Islet of Langerhans (tissue), 1 donor: ENCODE results near the gene LILRB2.
"Not testable (repeated sequence)": the region's sequence is repeated elsewhere in the genome, so short reads cannot be mapped to it uniquely, and the experiment has no call there.

Experiments
- FAIRE-seq: peaks from one replicate; lab custom pipeline; 2011; peaks lifted over from hg19 to GRCh38; lab: Jason Lieb, UNC

The LILRB2 gene

GRCh38 chr19:54281007-54281728 is at the start of gene LILRB2:
Gene LILRB2, minus strand, starts transcription at chr19:54281110. Its CDS starts 614 bp downstream, at chr19:54280496.
- FAIRE-seq = no peak

DNA sequence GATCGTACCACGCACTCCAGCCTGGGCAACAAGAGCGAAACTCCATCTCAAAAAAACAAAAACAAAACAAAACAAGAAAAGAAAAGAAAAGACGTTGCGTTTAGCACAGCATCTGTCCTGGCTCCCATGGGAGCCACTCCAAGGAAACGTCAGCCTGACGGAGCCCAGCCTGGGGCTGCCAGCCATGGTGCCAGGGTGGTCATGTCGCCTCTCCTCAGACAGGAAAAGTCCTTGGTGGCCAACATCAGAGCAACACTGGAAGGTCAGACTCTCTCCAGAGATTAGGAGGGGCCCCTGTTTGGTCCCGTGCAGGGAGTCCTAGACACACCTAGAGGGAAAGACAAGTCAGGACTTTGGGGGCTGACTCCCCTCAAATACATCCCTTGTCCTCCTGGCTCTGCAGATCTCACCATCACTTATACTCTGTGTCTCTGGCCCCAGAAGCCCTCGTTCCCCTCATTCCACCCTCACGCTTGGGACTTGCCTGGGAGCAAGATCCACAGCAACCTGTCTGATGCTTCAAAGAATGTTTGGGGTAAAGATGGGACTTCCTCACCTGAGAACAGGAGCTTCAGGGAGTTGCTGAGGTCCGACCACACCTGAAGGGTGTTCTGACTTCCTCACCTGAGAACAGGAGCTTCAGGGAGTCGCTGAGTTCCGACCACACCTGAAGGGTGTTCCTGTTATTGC is 48.7 kb upstream of the LILRB2 start:
- no peak for FAIRE-seq

- not testable (repeated sequence) for FAIRE-seq
These were observed 47.9 kb upstream of the LILRB2 start for GRCh38 chr19:54328781-54329180.

GRCh38 chr19:54325631-54326030 is 44.7 kb upstream of the LILRB2 start:
- no peak for FAIRE-seq

- no peak for FAIRE-seq
These were observed 44.3 kb upstream of the LILRB2 start for GRCh38 chr19:54325194-54325621.

DNA sequence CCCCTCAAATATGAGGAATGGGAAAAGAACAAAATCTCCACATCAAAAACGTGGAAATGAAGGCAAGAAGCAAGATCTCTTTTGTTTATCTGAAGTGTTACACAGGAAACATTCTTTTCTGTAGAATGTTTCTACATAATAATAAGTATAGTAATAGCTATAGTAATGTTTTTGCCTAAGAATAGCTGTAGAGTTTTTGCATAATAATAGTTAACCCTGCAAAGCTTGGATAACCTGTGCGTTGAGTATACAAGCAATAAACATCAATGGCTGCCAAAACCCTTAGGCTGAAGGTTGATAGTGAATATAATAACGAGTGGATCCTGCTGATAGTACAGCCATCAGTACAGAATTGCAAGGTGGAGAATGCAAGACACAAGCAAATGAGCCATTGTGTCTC is 43.2 kb upstream of the LILRB2 start:
- no peak for FAIRE-seq

- FAIRE-seq = not testable (repeated sequence)
These were observed 42.0 kb upstream of the LILRB2 start for GRCh38 chr19:54322934-54323333.

- FAIRE-seq = not testable (repeated sequence)
These were observed 41.4 kb upstream of the LILRB2 start for GRCh38 chr19:54322295-54322694.

DNA sequence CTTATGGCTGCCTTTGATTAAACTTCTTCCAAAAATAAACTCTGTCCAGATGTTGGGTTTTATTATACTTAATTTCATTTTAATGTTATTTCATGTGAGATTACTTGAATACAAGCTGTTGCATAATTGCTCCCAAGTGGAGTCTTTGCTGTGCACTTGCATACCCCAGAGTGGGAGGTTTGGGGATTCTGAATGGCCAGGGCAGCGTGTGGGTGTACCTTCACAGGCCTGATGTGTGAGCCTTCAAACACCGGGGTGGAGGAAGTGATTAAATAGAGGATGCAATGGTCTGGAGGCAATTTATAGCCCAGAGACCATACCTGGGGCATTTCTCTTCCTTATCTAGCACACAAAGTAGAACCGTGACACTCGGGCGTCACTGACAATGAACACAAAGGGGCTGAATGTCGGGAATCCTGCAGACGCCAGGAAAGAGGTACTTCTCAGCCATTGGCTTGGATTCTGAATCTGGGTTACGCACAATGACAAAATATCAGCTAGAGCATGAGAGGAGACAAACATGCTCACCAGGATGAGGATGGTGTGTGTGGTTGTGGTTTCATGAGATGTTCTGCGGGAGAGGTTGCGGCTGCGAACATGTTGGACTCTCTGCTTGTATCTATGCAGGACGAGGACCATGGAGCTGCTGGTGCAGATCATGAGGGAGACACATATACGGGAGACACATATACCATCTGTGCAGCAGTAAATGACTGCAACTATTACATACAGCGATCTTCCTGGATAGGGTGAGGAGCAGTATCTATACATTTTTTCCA is 39.2 kb upstream of the LILRB2 start:
- FAIRE-seq = no peak

DNA sequence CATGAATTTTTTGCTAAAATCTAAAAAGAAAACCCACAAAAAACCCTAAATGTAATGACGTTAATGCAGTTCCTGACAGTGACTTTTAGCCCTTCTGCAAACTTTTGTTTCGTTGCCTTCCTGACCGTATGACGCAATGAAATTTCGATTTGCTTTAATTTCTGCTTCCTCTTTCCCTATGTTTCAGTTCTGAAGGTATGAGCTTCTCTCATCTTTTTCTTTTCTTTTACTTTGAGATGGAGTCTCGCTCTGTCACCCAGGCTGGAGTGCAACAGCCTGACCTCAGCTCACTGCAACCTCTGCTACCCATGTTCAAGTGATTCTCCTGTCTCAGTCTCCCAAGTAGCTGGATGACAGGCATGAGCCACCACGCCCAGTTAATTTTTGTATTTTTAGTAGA is 38.1 kb upstream of the LILRB2 start:
- no peak for FAIRE-seq

DNA sequence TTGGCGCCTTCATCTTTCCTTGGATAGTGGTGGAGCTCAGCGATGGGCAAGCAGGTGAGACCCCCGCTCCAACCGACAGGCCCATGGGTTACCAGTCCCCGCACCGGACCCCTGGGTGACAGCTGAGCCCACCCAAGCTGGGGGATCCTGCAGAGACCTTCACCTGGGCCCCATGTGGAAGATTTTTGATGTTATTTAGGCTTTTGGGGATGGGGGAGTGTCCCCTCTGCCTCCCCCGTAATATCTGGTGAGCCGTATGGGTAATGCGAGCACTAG is 37.0 kb upstream of the LILRB2 start:
- FAIRE-seq = no peak

DNA sequence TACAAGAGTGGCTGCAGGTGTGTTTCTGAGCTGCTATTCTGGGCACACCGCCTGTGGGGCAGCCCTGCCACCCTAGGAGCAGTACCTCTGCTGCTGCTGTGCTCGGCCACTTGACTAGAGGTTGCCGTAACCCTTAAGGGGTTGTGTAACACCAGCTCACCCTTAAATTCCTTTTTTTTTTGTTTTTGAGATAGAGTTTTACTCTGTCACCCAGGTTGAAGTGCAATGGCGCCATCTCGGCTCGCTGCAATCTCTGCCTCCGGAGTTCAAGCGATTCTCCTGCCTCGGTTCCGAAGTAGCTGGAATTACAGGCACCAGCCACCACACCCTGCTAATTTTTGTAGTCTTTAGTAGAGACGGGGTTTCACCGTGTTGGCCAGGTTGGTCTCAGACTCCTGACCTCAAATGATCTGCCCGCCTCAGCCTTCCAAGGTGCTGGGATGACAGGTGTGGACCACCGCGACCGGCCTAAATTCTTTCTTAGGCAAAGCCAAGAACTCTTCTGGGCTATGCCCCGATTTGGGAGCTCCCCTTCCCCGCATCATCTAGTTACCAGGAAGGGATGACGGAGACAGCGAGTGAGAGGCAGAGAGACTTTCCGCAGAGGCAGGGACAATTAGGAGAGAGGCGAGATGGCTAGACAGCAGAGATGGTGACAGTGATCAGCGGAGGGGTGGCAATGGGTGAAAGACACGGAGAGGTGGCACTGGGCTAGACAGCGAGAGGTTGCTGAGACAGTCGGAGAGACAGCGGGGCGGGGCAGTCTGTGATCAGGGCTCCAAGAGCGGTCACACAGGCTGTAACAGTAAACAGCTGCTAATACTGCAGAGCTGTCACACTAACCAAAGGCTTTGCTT is 36.4 kb upstream of the LILRB2 start:
- no peak for FAIRE-seq

DNA sequence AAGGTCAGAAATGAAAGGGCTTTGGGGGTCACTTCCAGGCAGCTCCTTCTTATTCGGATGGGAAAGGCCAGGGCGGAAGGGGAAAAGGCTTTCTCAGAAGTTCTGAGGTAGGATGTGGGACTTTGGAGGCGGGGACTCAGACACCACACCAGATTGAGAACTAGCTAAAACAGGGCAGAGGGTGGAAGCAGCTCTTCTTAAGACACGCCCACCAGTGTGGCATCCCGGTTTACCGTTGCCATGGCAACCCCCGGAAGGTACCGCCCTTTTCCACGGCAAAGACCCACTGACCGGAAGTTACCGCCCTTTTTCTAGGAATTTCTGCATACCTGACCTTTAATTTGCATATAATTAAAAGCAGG is 35.8 kb upstream of the LILRB2 start:
- FAIRE-seq = no peak

DNA sequence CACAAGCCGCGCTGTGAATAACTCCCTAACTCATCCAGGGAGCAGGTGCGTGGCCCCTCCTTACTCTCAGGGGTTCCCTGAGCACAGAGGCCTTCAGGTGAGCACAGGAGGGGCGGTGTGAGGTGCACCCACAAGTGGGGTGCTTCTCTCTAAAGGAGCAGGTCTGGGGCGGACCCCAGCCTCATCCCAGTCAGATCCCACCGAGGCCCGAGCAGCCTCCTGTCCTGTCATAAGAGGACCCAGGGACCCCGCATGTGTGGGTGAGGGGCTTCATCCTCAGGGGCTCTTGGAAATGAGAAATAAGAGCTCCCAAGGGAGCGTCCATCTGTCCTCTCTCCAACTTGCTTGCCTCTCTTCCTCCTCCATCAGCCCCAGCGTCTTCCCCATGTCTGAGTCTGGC is 35.0 kb upstream of the LILRB2 start:
- FAIRE-seq = no peak

GRCh38 chr19:54312436-54313377 is 31.8 kb upstream of the LILRB2 start, which contains the start of gene LILRA5:
Gene LILRA5, minus strand, starts transcription at chr19:54313166. Its CDS starts 147 bp downstream, at chr19:54313019.
- no peak for FAIRE-seq

DNA sequence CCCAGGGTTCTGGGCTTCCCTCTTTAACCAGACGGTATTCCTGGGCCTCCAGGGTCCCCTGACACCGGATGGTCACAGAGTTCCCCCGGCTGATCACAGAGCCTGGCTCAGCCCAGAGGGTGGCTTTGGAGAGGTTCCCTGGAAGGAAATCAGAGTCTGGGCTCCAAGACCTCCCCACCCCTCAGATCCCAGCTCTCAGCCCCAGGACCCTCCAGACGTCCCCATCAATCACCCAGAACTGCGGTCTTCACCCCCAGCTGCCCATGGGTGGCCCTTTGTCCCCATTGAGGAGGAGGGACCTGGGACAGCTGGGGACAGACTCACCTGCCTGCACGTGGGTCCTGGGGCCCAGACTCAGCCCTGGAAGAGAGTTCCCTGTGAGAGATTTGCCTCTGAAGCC is 31.1 kb upstream of the LILRB2 start:
- no peak for FAIRE-seq

DNA sequence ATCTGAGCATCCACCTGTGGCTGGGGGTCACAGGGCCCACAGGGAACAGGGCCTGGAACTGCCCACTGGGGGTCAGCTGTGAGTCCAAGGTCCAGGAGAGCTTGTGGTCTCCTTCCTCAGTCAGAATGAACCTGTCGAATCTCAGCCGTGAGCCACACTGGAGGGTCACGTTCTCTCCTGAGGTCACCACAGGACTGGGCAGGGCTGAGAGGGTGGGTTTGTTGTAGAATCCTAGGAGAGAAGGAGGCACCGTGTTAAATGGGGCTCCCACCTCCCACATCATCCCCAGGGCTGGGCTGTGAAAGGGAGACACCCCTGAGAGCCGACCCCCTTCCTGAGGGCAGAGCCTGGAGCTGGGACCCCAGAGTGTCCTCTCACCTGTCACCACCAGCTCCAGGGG is 30.6 kb upstream of the LILRB2 start:
- no peak for FAIRE-seq

DNA sequence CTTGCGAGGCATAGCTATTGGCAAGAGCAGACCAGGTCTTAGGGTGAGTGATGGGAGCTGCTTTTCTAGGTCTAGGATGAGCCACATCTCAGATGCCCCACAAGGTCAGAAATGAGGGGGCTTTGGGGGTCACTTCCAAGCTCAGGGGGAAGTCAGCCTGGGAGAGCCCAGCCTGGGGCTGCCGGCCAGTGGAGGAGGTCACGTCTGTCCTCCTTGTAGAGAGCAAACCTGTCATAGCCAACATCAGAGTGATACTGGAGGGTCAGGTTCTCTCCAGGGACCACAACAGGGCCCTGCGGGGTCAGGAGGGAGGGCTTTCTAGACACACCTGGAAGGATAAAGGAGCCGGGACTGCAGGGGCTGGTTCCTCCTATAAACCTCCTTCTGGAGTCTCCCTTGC is 29.6 kb upstream of the LILRB2 start:
- FAIRE-seq = no peak

- no peak for FAIRE-seq
These were observed 28.9 kb upstream of the LILRB2 start for GRCh38 chr19:54309811-54310210.

- FAIRE-seq = no peak
These were observed 26.6 kb upstream of the LILRB2 start for GRCh38 chr19:54307389-54308020.

DNA sequence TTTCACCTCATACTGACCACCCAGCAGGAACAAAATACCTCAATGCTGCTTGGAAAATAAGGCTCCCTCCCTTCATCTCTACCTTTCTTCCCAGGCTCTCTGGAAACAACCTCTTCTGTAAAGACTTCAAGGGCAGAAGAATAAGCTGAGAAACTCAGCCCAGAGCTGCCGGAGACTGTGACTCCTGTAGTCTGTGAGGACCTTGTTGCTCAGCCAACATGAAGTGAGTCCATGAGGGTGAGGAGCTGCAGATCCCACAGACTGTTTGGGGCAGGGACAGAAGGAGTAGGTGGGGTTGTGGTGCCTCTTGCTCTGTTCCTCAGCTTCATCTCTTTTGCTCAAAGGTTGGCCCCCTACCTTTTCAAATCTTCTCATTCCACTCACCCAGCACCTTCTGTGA is 24.2 kb upstream of the LILRB2 start:
- no peak for FAIRE-seq
